ENCODE results near the gene GNB1.
A peak's percentile ranks its signal among the peaks of the same experiment; 100 is the strongest.

GNB1 gene

GRCh38 chr1:1846386-1846918, 44.4 kb downstream of the GNB1 start:
- no peak for TF ChIP-seq CTCF (IDR thresholded peaks at IDR 0.05; ENCODE audit: borderline replicate concordance, control extremely low read depth, extremely low read depth, insufficient read depth, missing control alignments)
- in situ Hi-C loops (cut with MboI; ENCODE audit: low sequenced_read_pairs, unreplicated experiment): no loop called here
- DNase-seq (ENCODE audit: low spot score): no peak

GRCh38 chr1:1842360-1843146, 48.3 kb downstream of the GNB1 start:
- no peak for DNase-seq (ENCODE audit: low spot score)
- in situ Hi-C loops (cut with MboI; ENCODE audit: low sequenced_read_pairs, unreplicated experiment): no loop called here

GRCh38 chr1:1841575-1841995, 49.3 kb downstream of the GNB1 start:
- in situ Hi-C loops (cut with MboI; ENCODE audit: low sequenced_read_pairs, unreplicated experiment): no loop called here
- no peak for DNase-seq (ENCODE audit: low spot score)
- peak; percentile 11 for TF ChIP-seq CTCF (IDR thresholded peaks at IDR 0.05; ENCODE audit: borderline replicate concordance, control extremely low read depth, extremely low read depth, insufficient read depth, missing control alignments)

More at GRCh38 chr1:1842360-1843146, 48.3 kb downstream of the GNB1 start:
- no peak for TF ChIP-seq CTCF (IDR thresholded peaks at IDR 0.05; ENCODE audit: borderline replicate concordance, control extremely low read depth, extremely low read depth, insufficient read depth, missing control alignments)

GRCh38 chr1:1839311-1839965, 51.4 kb downstream of the GNB1 start:
- TF ChIP-seq CTCF (IDR thresholded peaks at IDR 0.05; ENCODE audit: borderline replicate concordance, control extremely low read depth, extremely low read depth, insufficient read depth, missing control alignments): no peak
- in situ Hi-C loops (cut with MboI; ENCODE audit: low sequenced_read_pairs, unreplicated experiment): no loop called here
- DNase-seq (ENCODE audit: low spot score): no peak

GRCh38 chr1:1836119-1836518, 54.8 kb downstream of the GNB1 start:
- no peak for DNase-seq (ENCODE audit: low spot score)
- in situ Hi-C loops (cut with MboI; ENCODE audit: low sequenced_read_pairs, unreplicated experiment): no loop called here
- TF ChIP-seq CTCF (IDR thresholded peaks at IDR 0.05; ENCODE audit: borderline replicate concordance, control extremely low read depth, extremely low read depth, insufficient read depth, missing control alignments): no peak

- in situ Hi-C loops (cut with MboI; ENCODE audit: low sequenced_read_pairs, unreplicated experiment): no loop called here
- no peak for TF ChIP-seq CTCF (IDR thresholded peaks at IDR 0.05; ENCODE audit: borderline replicate concordance, control extremely low read depth, extremely low read depth, insufficient read depth, missing control alignments)
- DNase-seq (ENCODE audit: low spot score): no peak
Observed at GRCh38 chr1:1835546-1835945, 55.3 kb downstream of the GNB1 start.
